Neuronal stem cell (in vitro differentiated cells): ENCODE measurements around the gene LZTS2.

Experiments used
- DNase-seq: peaks from one replicate; pipeline ENCODE4 v3.0.0-alpha.2; 2013; ENCODE audit warnings: low spot score
- H2AFZ ChIP-seq: one replicate; pipeline ENCODE4 v1.6.1; 2013; ENCODE audit warnings: mild to moderate bottlenecking, low read length, inconsistent platforms
- H2AK5ac ChIP-seq: 2 replicates; pipeline ENCODE4 v1.6.1; 2013; ENCODE audit warnings: low read depth, mild to moderate bottlenecking, inconsistent platforms, low read length, moderate library complexity, mixed read lengths
- H2BK120ac ChIP-seq: 2 replicates; pipeline ENCODE4 v1.6.1; 2013; ENCODE audit warnings: low read depth, mild to moderate bottlenecking, inconsistent platforms, low read length, moderate library complexity, mixed read lengths
- H2BK12ac ChIP-seq: one replicate; pipeline ENCODE4 v1.6.1; 2013; ENCODE audit warnings: low read length, inconsistent platforms
- H2BK15ac ChIP-seq: 2 replicates; pipeline ENCODE4 v1.6.1; 2013; ENCODE audit warnings: mild to moderate bottlenecking, low read length, inconsistent platforms, mixed read lengths
- H2BK5ac ChIP-seq: one replicate; pipeline ENCODE4 v1.6.1; 2013; ENCODE audit warnings: inconsistent platforms, mild to moderate bottlenecking, low read length, moderate library complexity
- H3K14ac ChIP-seq: one replicate; pipeline ENCODE4 v1.6.1; 2013; ENCODE audit warnings: low read length, inconsistent platforms
- H3K18ac ChIP-seq: 2 replicates; pipeline ENCODE4 v1.6.1; 2013; ENCODE audit warnings: low read length, inconsistent platforms
- H3K23ac ChIP-seq: 2 replicates; pipeline ENCODE4 v1.6.1; 2013; ENCODE audit warnings: low read depth, mild to moderate bottlenecking, mixed read lengths, low read length, inconsistent platforms; ENCODE audit not compliant: poor library complexity
- H3K27ac ChIP-seq: replicated peaks from 3 replicates; pipeline ENCODE4 v1.5.1; 2013; ENCODE audit warnings: low read length, inconsistent platforms
- H3K27me3 ChIP-seq, 3 experiments: 2 replicates each; pipeline ENCODE4 v1.6.1; 2013; ENCODE audit warnings: low read length in 3 of 3, mild to moderate bottlenecking in 2 of 3, inconsistent platforms in 1 of 3, low read depth in 1 of 3, mixed read lengths in 1 of 3, moderate library complexity in 1 of 3; ENCODE audit not compliant: control insufficient read depth in 3 of 3, insufficient read depth in 3 of 3
- H3K36me3 ChIP-seq, 2 donors: replicated peaks in 1 of 2; 2 replicates each; pipeline ENCODE4 v1.6.1; 2013; ENCODE audit warnings: low read length in 2 of 2; ENCODE audit not compliant: control insufficient read depth in 2 of 2, insufficient read depth in 2 of 2
- H3K4ac ChIP-seq: 2 replicates; pipeline ENCODE4 v1.6.1; 2013; ENCODE audit warnings: inconsistent platforms, mild to moderate bottlenecking, low read length, moderate library complexity
- H3K4me1 ChIP-seq, 2 donors: 1 replicate in 1 of 2; 2 replicates in 1 of 2; pipeline ENCODE4 v1.6.1; 2013; ENCODE audit warnings: low read length in 2 of 2, low read depth in 1 of 2; ENCODE audit not compliant: control insufficient read depth in 2 of 2, insufficient read depth in 1 of 2
- H3K4me2 ChIP-seq: one replicate; pipeline ENCODE4 v1.6.1; 2013; ENCODE audit warnings: mild to moderate bottlenecking, low read length, inconsistent platforms; ENCODE audit not compliant: insufficient read depth, poor library complexity, severe bottlenecking
- H3K4me3 ChIP-seq, 2 donors: 2 replicates each; pipeline ENCODE4 v1.5.1; 2013; ENCODE audit warnings: low read length in 2 of 2, mild to moderate bottlenecking in 2 of 2, inconsistent platforms in 1 of 2, moderate library complexity in 1 of 2
- H3K79me1 ChIP-seq: one replicate; pipeline ENCODE4 v1.6.1; 2013; ENCODE audit warnings: low read depth, mild to moderate bottlenecking, inconsistent platforms, low read length, moderate library complexity
- H3K9ac ChIP-seq: one replicate; pipeline ENCODE4 v1.6.1; 2013; ENCODE audit warnings: mild to moderate bottlenecking, low read depth, low read length, inconsistent platforms; ENCODE audit not compliant: poor library complexity
- H3K9me3 ChIP-seq, 2 donors: replicated peaks in 1 of 2; 2 replicates each; pipeline versions ENCODE3 to v1.6.1; 2013; ENCODE audit warnings: low read length in 2 of 2, mild to moderate bottlenecking in 2 of 2, inconsistent platforms in 1 of 2, low read depth in 1 of 2, mixed read lengths in 1 of 2, moderate library complexity in 1 of 2; ENCODE audit not compliant: control insufficient read depth in 2 of 2, insufficient read depth in 1 of 2
- H4K8ac ChIP-seq: one replicate; pipeline ENCODE4 v1.6.1; 2013; ENCODE audit warnings: low read depth, mild to moderate bottlenecking, inconsistent platforms, low read length, moderate library complexity
- H4K91ac ChIP-seq: one replicate; pipeline ENCODE4 v1.6.1; 2013; ENCODE audit warnings: low read length, low read depth, mild to moderate bottlenecking, inconsistent platforms; ENCODE audit not compliant: poor library complexity
- WGBS, 2 donors: extraction: QIAGEN DNeasy Blood & Tissue Kit; methylation state at CpG; one replicate each; pipeline ENCODE4 v1.1.7; 2013; ENCODE audit warnings: missing lambda C conversion rate in 2 of 2, mixed read lengths in 1 of 2; ENCODE audit not compliant: insufficient read length in 2 of 2, insufficient replicate concordance in 1 of 2; ENCODE audit errors: extremely low coverage in 2 of 2; 5-methylcytosine and 5-hydroxymethylcytosine counted together

Gene LZTS2

GRCh38 chr10:101028446-101029337, 29.1 kb downstream of the LZTS2 start:
- H3K27ac ChIP-seq = no peak overlapping the region
- peaks cover 11 to 67% (median 36%) of the 10 kb centered on the region in 3 experiments for H3K27me3 ChIP-seq

DNA sequence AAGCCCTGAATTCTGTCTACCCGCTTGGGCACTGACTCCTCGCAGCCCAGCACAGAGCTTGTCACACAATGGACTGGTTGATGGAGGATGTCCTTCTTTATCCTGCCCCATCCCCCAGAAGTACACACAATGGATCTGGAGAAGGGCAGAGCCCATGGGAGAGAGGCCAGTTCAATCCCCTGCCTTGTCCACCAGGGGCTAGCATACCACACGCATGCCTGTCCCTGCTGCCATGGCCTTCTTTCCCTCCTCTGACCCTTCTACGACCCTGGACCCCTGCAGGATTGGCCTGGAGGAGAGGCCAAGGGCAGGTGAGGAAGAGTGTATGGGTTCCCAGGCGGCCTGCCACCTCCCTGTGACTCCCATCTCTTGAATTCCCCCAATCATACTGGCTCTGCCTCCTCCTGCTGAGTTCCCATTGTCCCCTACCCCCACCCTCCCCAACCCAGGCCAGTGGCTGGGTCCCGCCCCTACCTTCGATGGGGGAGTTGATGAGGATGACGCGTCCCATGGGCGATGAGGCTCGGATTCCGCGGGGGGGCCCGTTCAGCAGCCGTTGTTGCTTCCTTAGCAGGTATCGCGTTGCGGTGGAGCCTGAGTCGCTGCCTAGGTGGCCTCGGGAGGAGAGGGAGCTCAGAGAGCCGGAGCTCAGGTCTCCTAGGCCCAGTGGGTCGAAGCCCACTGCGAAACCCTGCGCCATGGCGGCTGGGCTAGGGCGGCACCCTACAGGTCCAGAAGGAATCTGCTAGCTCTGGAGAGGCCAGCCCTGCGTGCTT, 30.1 kb downstream of the LZTS2 start:
- no CpG with 5 or more reads among the region's 27 CpGs for WGBS, 2 donors
- no peaks in the 10 kb centered on the region for H3K36me3 ChIP-seq
- H3K9me3 ChIP-seq = no peaks in the 10 kb centered on the region
- no peak overlapping the region for H3K27ac ChIP-seq
- H2BK120ac ChIP-seq = no peak overlapping the region
- no peak overlapping the region for H3K23ac ChIP-seq
- no peaks in the 10 kb centered on the region for H3K79me1 ChIP-seq
- peak overlapping the region in 1 of 2 donors; percentile 5 for H3K4me3 ChIP-seq
- peaks cover 32 to 35% of the 10 kb centered on the region in 2 donors for H3K4me1 ChIP-seq
- H3K4ac ChIP-seq = no peak overlapping the region
- H2AFZ ChIP-seq = peak overlapping the region; percentile 8
- H2BK12ac ChIP-seq = no peak overlapping the region
- H2BK5ac ChIP-seq = no peak overlapping the region
- H3K18ac ChIP-seq = peak overlapping the region; percentile 15
- H3K27me3 ChIP-seq = peaks cover 11 to 63% (median 42%) of the 10 kb centered on the region in 3 experiments
- peak overlapping the region; percentile 51 for H2AK5ac ChIP-seq
- no peak overlapping the region for H3K9ac ChIP-seq
- no peak overlapping the region for H4K91ac ChIP-seq
- H2BK15ac ChIP-seq = no peak overlapping the region
- H4K8ac ChIP-seq = no peak overlapping the region
- DNase-seq = no peak
- no peak overlapping the region for H3K14ac ChIP-seq
- no peak overlapping the region for H3K4me2 ChIP-seq

More at GRCh38 chr10:101028446-101029337, 29.1 kb downstream of the LZTS2 start:
- Histone ChIP-seq H4K91ac (no peak overlapping the region), H3K36me3 (no peaks in the 10 kb centered on the region), H2BK15ac (no peak overlapping the region), H3K9ac (no peak overlapping the region), H2AK5ac (no peak overlapping the region), H3K4ac (no peak overlapping the region), H3K4me1 (peaks cover 32 to 35% of the 10 kb centered on the region in 2 donors), H2BK12ac (no peak overlapping the region), H3K4me2 (no peak overlapping the region), H2AFZ (no peak overlapping the region), H2BK5ac (no peak overlapping the region), H3K14ac (no peak overlapping the region), H3K23ac (no peak overlapping the region), H3K4me3 (peak overlapping the region in 1 of 2 donors; percentile 59), H3K9me3 (no peaks in the 10 kb centered on the region), H2BK120ac (no peak overlapping the region), H3K18ac (no peak overlapping the region), H3K79me1 (no peaks in the 10 kb centered on the region), H4K8ac (no peak overlapping the region)
- no CpG with 5 or more reads among the region's 7 CpGs for WGBS, 2 donors
- DNase-seq = no peak

- Histone ChIP-seq H2AFZ (peak overlapping the region; percentile 92), H2AK5ac (no peak overlapping the region), H3K79me1 (no peaks in the 10 kb centered on the region), H4K91ac (no peak overlapping the region), H3K4me3 (peak overlapping the region; percentile 39 to 52), H2BK15ac (no peak overlapping the region), H3K4ac (no peak overlapping the region), H2BK5ac (no peak overlapping the region), H2BK120ac (no peak overlapping the region), H3K27ac (no peak overlapping the region), H4K8ac (no peak overlapping the region), H3K36me3 (no peaks in the 10 kb centered on the region), H3K14ac (no peak overlapping the region), H3K9me3 (no peaks in the 10 kb centered on the region), H3K4me2 (peak overlapping the region; percentile 75), H3K18ac (no peak overlapping the region), H3K23ac (no peak overlapping the region), H3K9ac (no peak overlapping the region), H3K27me3 (peaks cover 11 to 71% (median 51%) of the 10 kb centered on the region in 3 experiments), H2BK12ac (no peak overlapping the region), H3K4me1 (peaks cover 32 to 35% of the 10 kb centered on the region in 2 donors)
- DNase-seq = no peak
- WGBS, 2 donors = no CpG with 5 or more reads among the region's 25 CpGs
Observed at GRCh38 chr10:101030496-101031127, 31.0 kb downstream of the LZTS2 start.
